Activated naive CD4-positive, alpha-beta T cell treated with anti-CD3 and anti-CD28 coated beads, Interleukin-2, amount 10 ng/mL, durations not matched to agents 7 days and 5 days (primary cell): Measurements from ENCODE around the gene EFCAB11.

Experiments
- CTCF ChIA-PET: fragments of 350-600 bp; sonication (Branson Sonifier 250); formaldehyde crosslinking; loops from one replicate; lab custom pipeline; 2021; ENCODE audit warnings: antibody characterized with exemption; lab: Charles Lee
- DNase-seq: peaks from one replicate; pipeline ENCODE4 v3.0.0-alpha.2; 2020
- H3K27ac Mint-ChIP-seq: one replicate; pipeline ENCODE4 v1.8.0; 2021; ENCODE audit warnings: mild to moderate bottlenecking, moderate library complexity, mixed read lengths
- H3K27me3 Mint-ChIP-seq: one replicate; pipeline ENCODE4 v1.8.0; 2021; ENCODE audit warnings: mild to moderate bottlenecking, mixed read lengths
- H3K36me3 Mint-ChIP-seq: one replicate; pipeline ENCODE4 v1.8.0; 2021; ENCODE audit warnings: mixed read lengths
- H3K4me1 Mint-ChIP-seq: one replicate; pipeline ENCODE4 v1.8.0; 2021; ENCODE audit warnings: mixed read lengths
- H3K4me3 Mint-ChIP-seq: one replicate; pipeline ENCODE4 v1.8.0; 2021; ENCODE audit warnings: mild to moderate bottlenecking, moderate library complexity, mixed read lengths
- H3K9me3 Mint-ChIP-seq: one replicate; pipeline ENCODE4 v1.8.0; 2021; ENCODE audit warnings: mixed read lengths

EFCAB11 gene

DNA sequence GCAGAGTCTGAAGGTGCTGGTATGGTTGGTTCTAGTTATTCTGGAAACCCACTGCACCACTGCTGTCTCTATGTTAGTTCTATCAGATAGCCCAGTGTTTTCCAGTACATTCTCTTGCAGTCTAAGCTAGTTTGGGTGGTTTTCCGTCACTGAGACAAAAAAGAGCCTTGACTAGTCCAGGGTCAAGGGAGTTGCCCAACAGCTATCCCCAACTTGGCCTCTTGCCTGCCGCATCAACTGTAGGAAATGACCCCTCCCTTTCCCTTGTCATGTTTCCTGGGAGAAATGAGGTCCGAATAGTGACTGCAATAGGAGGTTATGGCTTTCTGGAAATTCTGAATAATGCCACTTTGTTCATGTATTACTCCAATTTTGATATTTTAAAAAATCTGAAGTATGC lies 160.4 kb downstream of the EFCAB11 start:
- no peak for DNase-seq
- no peaks in the 10 kb centered on the region for H3K27me3 Mint-ChIP-seq
- no peak overlapping the region for H3K4me3 Mint-ChIP-seq
- H3K27ac Mint-ChIP-seq, result no peak overlapping the region
- no peaks in the 10 kb centered on the region for H3K9me3 Mint-ChIP-seq
- H3K4me1 Mint-ChIP-seq, result no peaks in the 10 kb centered on the region
- no peaks in the 10 kb centered on the region for H3K36me3 Mint-ChIP-seq
- CTCF ChIA-PET, result interaction anchor here (0.6 kb wide), 1 partner anchor 218 kb away, joined by 3 read pairs; no protein-coding TSS in a partner anchor

DNA sequence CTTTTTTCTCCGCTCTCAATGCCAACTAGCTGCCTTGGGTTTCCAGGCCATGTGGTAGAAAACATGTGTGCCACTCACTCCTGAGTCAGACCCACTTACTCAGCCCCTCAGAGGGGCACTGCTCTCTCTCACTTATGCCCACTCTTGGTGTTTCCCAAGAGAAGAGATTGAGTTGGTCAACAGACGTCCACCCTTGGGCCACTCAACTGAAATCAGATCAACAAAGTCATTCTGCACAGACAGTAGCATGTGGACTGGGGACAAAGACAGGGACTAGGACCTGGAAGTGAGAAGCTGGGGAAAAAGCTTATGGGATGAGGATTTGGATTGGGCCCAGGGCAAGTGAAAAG lies 161.2 kb downstream of the EFCAB11 start:
- no peak for DNase-seq
- CTCF ChIA-PET, result no interaction called here
- Mint-ChIP-seq H3K27me3 (no peaks in the 10 kb centered on the region), H3K4me3 (no peak overlapping the region), H3K4me1 (no peaks in the 10 kb centered on the region), H3K9me3 (no peaks in the 10 kb centered on the region), H3K27ac (no peak overlapping the region), H3K36me3 (no peaks in the 10 kb centered on the region)

DNA sequence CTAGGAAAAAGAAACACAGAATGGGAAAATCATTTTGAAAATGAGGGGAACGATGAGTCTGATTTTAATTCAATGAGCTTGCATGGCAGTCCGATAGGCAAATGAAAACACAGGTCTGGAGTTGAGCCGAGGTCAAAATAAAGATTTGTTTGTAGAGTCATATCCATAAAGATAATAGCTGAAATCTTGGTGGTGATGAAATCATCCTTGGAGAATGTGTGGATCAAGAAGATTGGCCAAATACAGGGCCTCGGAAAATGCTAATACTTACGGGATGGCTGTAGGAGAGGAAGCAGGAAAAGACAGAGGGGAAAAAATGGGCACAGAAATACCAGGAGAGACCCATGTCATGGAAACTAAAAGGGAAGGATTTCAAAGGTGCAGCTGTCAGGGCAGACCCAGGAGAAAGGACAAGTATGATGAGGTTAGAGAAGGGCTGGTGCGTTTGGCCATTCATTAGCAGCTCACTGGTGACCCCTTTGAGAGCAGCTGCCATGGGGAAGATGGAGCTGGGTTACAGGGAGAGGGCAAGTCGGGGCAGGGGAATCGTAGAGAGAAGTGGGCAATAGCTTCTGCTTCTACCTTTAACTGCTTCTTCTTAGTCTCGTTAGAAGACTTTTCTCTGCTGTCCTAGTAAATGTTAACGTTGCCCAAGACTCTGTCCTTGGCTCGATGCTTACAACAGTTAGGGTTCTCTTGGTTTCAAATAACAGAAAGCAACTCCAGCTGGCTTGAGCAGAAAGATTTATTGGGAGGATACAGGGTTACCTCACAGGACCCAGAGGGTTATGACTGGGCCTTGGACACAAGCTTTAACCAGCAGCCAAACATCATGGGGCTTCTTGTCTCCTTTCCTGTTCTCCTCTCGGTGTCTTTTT lies 161.8 kb downstream of the EFCAB11 start:
- CTCF ChIA-PET, result no interaction called here
- DNase-seq, result no peak

DNA sequence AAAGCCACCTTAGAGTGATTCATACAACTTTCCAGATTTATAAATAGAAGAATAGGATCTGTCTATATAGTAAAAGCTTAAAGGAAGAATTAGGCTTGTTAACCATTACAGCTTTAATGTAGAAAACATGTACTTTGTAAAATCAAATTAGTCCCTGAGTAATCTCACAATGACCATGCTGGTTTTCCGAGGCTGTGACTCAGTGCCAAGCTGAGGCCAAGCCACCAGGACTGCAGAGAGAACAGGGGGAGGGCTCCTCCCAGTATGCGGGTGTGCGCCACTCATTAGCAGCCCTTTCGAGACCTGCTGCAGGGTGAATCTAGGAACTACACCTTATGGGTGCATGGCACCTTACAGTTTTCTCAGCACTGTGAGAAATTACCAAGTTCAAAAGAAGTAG lies 167.0 kb downstream of the EFCAB11 start:
- Mint-ChIP-seq H3K27ac (no peak overlapping the region), H3K9me3 (no peaks in the 10 kb centered on the region), H3K4me3 (no peak overlapping the region), H3K36me3 (no peaks in the 10 kb centered on the region), H3K4me1 (no peaks in the 10 kb centered on the region), H3K27me3 (peaks cover 4% of the 10 kb centered on the region)
- CTCF ChIA-PET, result no interaction called here
- no peak for DNase-seq

More for the DNA sequence above, 161.8 kb downstream of the EFCAB11 start:
- Mint-ChIP-seq H3K36me3 (no peaks in the 10 kb centered on the region), H3K4me3 (no peak overlapping the region), H3K27ac (no peak overlapping the region), H3K9me3 (no peaks in the 10 kb centered on the region), H3K4me1 (no peaks in the 10 kb centered on the region), H3K27me3 (no peaks in the 10 kb centered on the region)

DNA sequence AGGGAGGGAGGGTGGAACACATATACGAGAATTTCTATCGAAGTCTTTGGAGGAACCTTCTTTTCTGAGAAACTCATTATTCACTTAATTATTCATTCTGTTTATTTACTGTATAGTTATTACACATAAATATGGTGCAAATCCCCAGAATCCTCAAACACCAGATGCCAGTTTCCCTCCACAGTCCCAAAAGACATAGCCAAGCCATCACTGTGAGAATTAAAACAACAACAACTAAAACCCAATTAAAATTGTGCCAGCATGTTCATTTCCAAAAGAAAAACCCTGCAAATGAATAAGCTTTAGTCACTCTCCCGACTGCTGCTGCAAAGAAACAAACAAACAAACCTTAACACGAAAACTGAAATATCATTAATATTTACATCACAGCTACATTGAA lies 173.5 kb downstream of the EFCAB11 start:
- Mint-ChIP-seq H3K27me3 (peaks cover 4% of the 10 kb centered on the region), H3K9me3 (peaks cover 3% of the 10 kb centered on the region), H3K27ac (no peak overlapping the region), H3K36me3 (no peaks in the 10 kb centered on the region), H3K4me1 (no peaks in the 10 kb centered on the region), H3K4me3 (no peak overlapping the region)
- no peak for DNase-seq
- CTCF ChIA-PET, result no interaction called here

DNA sequence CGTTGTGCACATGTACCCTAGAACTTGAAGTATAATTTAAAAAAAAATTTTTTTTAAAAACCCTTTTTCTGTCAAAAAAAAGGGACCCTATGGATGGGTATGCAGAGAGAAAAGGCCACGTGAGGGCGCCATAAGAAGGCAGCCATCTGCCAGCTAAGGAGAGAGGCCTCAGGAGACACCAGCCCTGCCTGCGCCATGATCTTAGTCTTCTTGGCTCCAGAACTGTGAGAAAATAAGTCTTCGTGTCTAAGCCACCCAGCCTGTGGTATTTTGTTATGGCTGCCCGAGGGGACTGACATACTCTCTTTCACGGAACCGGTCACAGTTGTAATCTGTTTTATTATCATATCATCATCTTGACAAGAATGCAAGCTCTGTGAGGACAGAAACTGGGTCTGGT lies 174.8 kb downstream of the EFCAB11 start:
- Mint-ChIP-seq H3K4me3 (no peak overlapping the region), H3K27ac (no peak overlapping the region)

DNA sequence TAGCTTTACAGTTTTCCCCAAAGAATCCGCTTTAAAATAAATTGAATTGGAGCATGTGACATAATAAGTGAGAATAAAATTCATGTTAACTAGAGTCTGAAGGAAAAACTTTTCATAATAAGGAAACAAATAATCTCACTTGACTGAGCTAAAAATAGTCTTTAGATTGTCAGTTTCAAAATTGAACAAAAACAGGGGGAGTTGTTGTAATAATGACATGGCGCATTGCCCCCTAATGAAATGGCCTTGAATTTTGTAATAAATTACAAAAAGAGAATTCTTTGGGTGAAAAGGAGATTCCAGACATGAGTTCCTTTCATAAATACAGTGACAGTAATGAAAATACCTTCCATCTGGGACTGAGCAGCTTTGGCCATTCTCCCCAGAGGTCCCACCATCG lies 178.6 kb downstream of the EFCAB11 start:
- Mint-ChIP-seq H3K27ac (no peak overlapping the region), H3K4me3 (no peak overlapping the region), H3K4me1 (peaks cover 24% of the 10 kb centered on the region), H3K36me3 (no peaks in the 10 kb centered on the region), H3K9me3 (peaks cover 3% of the 10 kb centered on the region), H3K27me3 (peaks cover 8% of the 10 kb centered on the region)
- CTCF ChIA-PET, result no interaction called here
- no peak for DNase-seq

More for the DNA sequence above, 174.8 kb downstream of the EFCAB11 start:
- H3K9me3 Mint-ChIP-seq, result peaks cover 3% of the 10 kb centered on the region
- no peak for DNase-seq
- H3K4me1 Mint-ChIP-seq, result peaks cover 2% of the 10 kb centered on the region
- CTCF ChIA-PET, result no interaction called here
- H3K27me3 Mint-ChIP-seq, result no peaks in the 10 kb centered on the region
- H3K36me3 Mint-ChIP-seq, result no peaks in the 10 kb centered on the region

DNA sequence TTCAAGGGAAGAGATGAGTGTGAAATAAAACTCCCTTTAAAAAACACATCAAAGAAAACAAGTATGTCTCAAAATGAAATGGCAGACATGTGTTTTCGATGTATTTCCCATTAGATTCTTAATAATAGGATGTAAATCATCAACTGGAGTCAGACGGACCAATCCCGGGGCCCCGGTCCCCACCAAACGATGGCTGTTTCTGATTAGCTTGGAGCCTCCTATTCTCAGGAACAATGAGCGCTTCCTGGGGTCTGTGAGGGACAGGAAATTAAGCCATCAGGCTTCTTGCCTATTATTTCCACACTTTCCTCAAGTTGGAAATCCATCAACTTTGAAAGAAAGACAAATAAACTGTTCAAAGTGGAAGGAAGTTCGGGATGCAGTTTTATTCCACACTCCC lies 179.4 kb downstream of the EFCAB11 start:
- peaks cover 28% of the 10 kb centered on the region for H3K4me1 Mint-ChIP-seq
- peaks cover 3% of the 10 kb centered on the region for H3K9me3 Mint-ChIP-seq
- H3K27me3 Mint-ChIP-seq, result peaks cover 8% of the 10 kb centered on the region
- H3K27ac Mint-ChIP-seq, result no peak overlapping the region
- no peaks in the 10 kb centered on the region for H3K36me3 Mint-ChIP-seq
- DNase-seq, result no peak
- no peak overlapping the region for H3K4me3 Mint-ChIP-seq
- CTCF ChIA-PET, result no interaction called here

DNA sequence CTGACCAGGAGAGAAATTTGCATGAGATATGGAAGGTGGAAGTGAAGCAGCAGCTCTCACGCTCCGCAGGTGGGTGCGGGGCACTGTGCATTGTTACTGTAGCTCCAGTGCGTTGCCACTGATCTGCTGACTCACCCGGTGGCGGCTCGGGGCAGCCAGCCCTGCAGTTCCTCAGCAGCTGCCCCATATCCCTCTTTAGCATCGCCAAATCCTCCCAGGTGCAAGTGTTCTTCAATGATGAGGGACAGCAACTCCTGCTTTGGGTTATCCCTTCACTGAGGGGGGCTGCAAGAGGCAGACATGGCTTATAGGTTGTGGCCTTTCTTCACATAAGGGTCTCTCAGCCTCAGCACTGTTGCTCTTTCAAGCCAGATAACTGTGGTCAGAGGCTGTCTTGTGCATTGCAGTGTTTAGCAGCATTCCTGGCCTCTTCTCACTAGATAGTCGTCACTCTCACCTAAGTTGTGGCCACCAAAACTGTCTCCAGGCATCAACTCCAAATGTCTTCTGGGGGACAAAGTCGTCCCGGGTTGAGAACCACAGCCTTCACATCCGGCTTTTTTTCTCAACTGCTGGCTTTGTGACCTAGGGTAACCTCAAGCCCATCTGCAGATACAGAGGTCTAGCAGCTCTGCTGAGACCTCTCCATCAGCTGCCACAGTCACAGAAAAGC lies 180.8 kb downstream of the EFCAB11 start:
- CTCF ChIA-PET, result interaction anchor here (0.6 to 1.9 kb wide), 5 partner anchors 198 to 595 kb away, joined by 3 to 5 read pairs (median 3); no protein-coding TSS in a partner anchor
- Mint-ChIP-seq H3K4me3 (peak overlapping the region; percentile 16), H3K27ac (peak overlapping the region; percentile 76), H3K9me3 (peaks cover under 1% of the 10 kb centered on the region), H3K27me3 (peaks cover 8% of the 10 kb centered on the region), H3K36me3 (no peaks in the 10 kb centered on the region), H3K4me1 (peaks cover 28% of the 10 kb centered on the region)
- peak; percentile 68 for DNase-seq

DNA sequence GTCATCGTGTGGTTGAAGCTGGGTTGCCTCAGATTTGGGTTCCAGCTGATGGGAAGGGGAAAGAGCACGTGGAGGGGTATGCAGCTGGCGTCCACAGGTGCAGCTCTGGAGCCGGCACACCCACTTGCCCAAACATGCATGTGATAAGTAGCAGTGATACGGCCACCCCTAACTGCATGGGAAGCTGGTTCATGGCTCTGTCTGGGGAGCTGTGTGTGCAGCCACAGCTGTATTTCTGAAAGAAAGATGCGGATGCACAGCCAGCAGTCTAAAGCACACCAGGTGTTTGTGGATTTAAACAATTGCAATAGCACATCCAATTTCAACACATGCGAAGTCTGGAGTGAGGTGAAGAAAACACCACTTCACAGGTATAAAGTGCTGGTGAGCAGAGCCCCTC lies 181.4 kb downstream of the EFCAB11 start:
- Mint-ChIP-seq H3K4me1 (peaks cover 28% of the 10 kb centered on the region), H3K27ac (peak overlapping the region; percentile 58), H3K4me3 (peak overlapping the region; percentile 16), H3K27me3 (peaks cover 8% of the 10 kb centered on the region), H3K36me3 (no peaks in the 10 kb centered on the region), H3K9me3 (no peaks in the 10 kb centered on the region)
- DNase-seq, result no peak
- CTCF ChIA-PET, result interaction anchor here (0.6 to 1.9 kb wide), 5 partner anchors 198 to 595 kb away, joined by 3 to 5 read pairs (median 3); no protein-coding TSS in a partner anchor

DNA sequence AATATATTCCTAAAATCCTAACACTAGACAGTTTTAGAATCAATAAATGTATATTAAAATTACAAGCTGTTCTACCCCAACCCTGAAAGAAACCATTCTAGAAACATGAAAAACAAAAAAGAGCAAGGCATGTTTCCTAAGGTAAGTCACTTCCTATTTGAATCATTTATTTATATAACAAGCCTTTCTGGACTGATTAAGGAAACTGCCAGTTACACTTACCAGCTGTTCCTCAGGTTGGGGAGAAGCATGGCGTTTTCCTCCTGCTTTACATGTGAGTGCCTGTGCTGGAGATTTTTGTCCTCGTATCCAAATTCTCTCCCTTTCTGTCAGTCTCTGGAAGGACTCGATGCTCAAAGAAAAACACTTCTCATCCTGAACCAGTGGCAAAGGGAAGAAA lies 183.3 kb downstream of the EFCAB11 start:
- no peaks in the 10 kb centered on the region for H3K9me3 Mint-ChIP-seq
- DNase-seq, result no peak
- H3K36me3 Mint-ChIP-seq, result no peaks in the 10 kb centered on the region
- H3K4me1 Mint-ChIP-seq, result peaks cover 45% of the 10 kb centered on the region
- no peak overlapping the region for H3K27ac Mint-ChIP-seq
- no peak overlapping the region for H3K4me3 Mint-ChIP-seq
- CTCF ChIA-PET, result interaction anchor here (1.1 to 1.5 kb wide), 2 partner anchors 597 to 729 kb away, joined by 4 read pairs; no protein-coding TSS in a partner anchor
- peaks cover 8% of the 10 kb centered on the region for H3K27me3 Mint-ChIP-seq

DNA sequence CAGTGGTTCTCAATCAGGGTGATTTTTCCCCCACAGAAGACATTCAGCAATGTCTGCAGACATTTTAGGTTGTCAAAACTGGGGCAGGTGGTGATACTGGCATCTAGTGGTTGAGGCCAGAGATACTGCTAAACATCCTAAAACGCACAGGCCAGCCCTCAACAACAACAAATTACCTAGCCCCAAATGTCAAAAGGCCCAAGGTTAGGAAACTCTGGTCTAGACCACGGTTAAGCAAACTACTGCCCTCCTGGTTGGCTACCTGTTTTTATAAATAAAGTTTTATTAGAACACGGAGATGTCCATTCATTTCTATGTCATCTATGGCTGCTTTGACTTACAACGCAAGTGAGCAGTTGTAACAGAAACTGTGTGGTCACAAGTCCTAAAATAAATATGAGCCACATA lies 186.7 kb downstream of the EFCAB11 start:
- no peak overlapping the region for H3K4me3 Mint-ChIP-seq
- H3K36me3 Mint-ChIP-seq, result no peaks in the 10 kb centered on the region
- peak; percentile 81 for DNase-seq
- H3K9me3 Mint-ChIP-seq, result no peaks in the 10 kb centered on the region
- peaks cover 8% of the 10 kb centered on the region for H3K27me3 Mint-ChIP-seq
- CTCF ChIA-PET, result interaction anchor here (1.6 to 2.2 kb wide), 3 partner anchors 39 to 590 kb away, joined by 6 to 11 read pairs (median 6); no protein-coding TSS in a partner anchor
- H3K4me1 Mint-ChIP-seq, result peaks cover 39% of the 10 kb centered on the region
- H3K27ac Mint-ChIP-seq, result peak overlapping the region; percentile 9

DNA sequence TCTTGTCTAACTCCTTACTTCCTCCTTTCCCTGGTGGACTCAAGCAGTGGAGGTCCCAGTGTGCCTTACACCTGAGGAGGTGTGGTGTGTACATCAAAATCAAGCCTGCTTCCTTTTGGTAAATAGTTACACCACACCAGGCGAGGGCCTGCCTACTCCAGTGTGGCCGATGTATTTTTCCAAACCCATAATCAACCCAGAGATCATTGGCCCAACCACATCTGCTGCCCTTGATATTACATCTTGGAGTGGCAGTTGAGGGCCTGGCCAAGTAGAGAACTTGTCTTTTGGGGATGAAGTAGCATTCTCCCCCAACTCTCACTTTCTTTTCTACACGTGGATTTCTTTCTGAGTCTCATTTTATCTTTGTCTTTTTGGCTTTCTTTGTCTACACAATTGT lies 187.4 kb downstream of the EFCAB11 start:
- no peak for DNase-seq
- Mint-ChIP-seq H3K4me3 (no peak overlapping the region), H3K9me3 (no peaks in the 10 kb centered on the region), H3K27ac (peak overlapping the region; percentile 9), H3K4me1 (peaks cover 37% of the 10 kb centered on the region), H3K27me3 (peaks cover 5% of the 10 kb centered on the region), H3K36me3 (no peaks in the 10 kb centered on the region)
- CTCF ChIA-PET, result interaction anchor here (0.9 to 2.2 kb wide), 5 partner anchors 39 to 726 kb away, joined by 3 to 11 read pairs (median 6); no protein-coding TSS in a partner anchor

DNA sequence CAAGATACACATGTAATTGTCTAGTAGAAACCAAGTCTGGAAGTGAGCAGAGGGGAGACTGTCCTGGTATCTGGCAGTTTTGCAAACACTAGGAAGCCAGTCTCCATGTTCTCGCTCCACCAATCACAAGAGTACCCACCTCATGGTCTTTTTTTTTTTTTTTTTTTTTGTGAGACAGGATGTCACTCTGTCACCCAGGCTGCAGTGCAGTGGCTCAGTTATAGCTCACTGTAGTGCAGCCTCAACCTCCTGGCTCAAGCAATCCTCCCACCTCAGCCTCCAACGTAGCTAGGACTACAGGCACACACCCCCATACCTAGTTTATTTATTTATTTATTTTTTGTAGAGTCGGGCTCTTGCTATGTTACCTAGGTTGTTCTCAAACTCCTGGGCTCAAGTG lies 189.2 kb downstream of the EFCAB11 start:
- Mint-ChIP-seq H3K27ac (no peak overlapping the region), H3K4me3 (no peak overlapping the region), H3K27me3 (no peaks in the 10 kb centered on the region), H3K9me3 (no peaks in the 10 kb centered on the region), H3K4me1 (peaks cover 26% of the 10 kb centered on the region), H3K36me3 (no peaks in the 10 kb centered on the region)
- no peak for DNase-seq
- CTCF ChIA-PET, result no interaction called here
